Fibroblast of pulmonary artery (primary cell): ENCODE results near the gene ALDH4A1.
A peak's percentile ranks its signal among the peaks of the same experiment; 100 is the strongest.

Experiments
- DNase-seq: peaks from one replicate; pipeline ENCODE4 v3.0.0-alpha.2; 2010; ENCODE audit warnings: low read depth
- H3K4me3 ChIP-seq: replicated peaks from 2 replicates; pipeline ENCODE4 v1.5.1; 2011; ENCODE audit warnings: low read depth, mild to moderate bottlenecking, control low read depth, low read length, moderate library complexity
- TF ChIP-seq, protein P1 (sequence below): IDR thresholded peaks from 2 replicates; pipeline ENCODE4 v1.5.1; 2011; ENCODE audit warnings: mild to moderate bottlenecking, control low read depth, low read length, inconsistent platforms; ENCODE audit errors: missing control alignments

ALDH4A1 gene

DNA sequence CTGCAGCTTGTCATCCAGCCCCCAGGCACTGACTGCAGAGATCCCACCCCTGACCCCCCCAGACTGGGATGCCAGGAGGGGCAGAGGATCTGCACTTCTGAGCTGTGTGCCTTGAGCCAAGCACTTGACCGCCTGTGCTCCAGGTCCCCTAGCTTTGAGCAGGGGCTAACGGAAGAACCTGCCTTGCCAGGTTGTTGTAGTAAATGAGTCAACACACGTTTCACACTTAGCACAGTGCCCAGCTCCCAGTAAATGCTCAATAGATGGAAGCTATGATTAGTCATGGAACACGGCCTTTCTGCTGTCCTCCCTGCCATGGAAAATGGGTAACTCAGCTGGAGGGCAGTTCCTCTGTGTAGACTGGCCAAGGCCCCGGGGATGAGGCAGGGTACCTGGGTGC lies 30.0 kb upstream of the ALDH4A1 start:
- TF ChIP-seq, protein P1, sequence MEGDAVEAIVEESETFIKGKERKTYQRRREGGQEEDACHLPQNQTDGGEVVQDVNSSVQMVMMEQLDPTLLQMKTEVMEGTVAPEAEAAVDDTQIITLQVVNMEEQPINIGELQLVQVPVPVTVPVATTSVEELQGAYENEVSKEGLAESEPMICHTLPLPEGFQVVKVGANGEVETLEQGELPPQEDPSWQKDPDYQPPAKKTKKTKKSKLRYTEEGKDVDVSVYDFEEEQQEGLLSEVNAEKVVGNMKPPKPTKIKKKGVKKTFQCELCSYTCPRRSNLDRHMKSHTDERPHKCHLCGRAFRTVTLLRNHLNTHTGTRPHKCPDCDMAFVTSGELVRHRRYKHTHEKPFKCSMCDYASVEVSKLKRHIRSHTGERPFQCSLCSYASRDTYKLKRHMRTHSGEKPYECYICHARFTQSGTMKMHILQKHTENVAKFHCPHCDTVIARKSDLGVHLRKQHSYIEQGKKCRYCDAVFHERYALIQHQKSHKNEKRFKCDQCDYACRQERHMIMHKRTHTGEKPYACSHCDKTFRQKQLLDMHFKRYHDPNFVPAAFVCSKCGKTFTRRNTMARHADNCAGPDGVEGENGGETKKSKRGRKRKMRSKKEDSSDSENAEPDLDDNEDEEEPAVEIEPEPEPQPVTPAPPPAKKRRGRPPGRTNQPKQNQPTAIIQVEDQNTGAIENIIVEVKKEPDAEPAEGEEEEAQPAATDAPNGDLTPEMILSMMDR, result no peak
- DNase-seq, result no peak
- H3K4me3 ChIP-seq, result no peak overlapping the region

DNA sequence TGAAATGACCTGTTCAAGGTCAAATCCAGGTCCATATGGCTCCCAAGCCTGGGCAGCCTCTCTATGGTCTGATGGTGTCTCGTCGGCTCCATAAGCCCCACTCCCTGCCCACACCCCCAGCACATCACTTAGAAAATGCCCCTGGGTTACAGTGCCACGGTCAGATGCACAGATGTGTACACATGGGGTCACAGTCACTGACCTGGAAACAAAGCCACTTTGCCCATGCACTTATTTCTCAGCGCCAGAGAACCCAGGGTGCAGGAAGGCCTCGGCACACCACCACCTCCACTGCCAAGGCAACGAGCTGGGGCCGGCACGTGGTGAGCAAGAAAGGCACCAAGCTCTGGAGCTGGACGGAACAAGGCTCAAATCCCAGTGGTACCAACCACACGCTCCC lies 29.4 kb upstream of the ALDH4A1 start:
- TF ChIP-seq, protein P1, result no peak
- no peak for DNase-seq
- H3K4me3 ChIP-seq, result no peak overlapping the region

DNA sequence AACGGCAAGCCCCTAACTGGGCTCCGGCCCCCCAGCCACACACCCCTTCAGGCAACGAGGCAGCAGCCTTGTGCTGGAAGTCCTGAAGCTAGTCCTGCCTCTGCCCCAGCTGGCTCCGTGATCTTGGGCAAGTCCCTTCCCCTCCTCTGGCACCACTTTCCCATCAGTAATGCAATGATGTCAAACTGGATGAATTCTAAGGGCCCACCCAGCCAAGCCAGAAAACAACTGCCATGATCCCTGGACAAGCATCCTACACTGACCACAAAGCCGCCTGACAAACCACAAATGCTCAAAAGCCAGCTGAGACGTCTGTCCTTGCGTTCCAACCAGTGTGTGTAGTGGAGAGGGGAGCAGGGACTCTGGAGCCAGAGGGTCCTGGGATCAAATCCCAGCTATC lies 27.3 kb upstream of the ALDH4A1 start:
- H3K4me3 ChIP-seq, result no peak overlapping the region
- peak; percentile 72 for DNase-seq
- TF ChIP-seq, protein P1, result no peak

DNA sequence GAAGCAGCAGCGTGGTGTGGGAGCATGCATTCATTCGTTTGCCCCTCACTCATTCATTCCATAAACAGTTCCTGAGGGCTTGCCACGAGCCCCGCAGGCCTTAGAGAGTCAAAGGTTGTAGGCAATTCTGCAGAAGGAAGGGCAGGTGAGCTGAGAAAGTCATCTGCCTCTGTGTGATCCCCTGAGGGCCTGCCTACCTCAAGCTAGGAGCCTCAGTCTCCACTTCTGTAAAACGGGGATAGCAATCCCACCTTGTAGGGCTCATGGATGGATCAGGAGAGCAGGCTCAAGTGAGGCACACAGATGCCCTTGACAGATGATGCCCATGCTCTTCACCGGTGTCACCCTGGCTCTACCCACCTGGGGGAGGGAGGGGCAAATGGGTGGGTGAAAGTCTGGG lies 26.6 kb upstream of the ALDH4A1 start:
- H3K4me3 ChIP-seq, result no peak overlapping the region
- TF ChIP-seq, protein P1, result no peak
- DNase-seq, result no peak

DNA sequence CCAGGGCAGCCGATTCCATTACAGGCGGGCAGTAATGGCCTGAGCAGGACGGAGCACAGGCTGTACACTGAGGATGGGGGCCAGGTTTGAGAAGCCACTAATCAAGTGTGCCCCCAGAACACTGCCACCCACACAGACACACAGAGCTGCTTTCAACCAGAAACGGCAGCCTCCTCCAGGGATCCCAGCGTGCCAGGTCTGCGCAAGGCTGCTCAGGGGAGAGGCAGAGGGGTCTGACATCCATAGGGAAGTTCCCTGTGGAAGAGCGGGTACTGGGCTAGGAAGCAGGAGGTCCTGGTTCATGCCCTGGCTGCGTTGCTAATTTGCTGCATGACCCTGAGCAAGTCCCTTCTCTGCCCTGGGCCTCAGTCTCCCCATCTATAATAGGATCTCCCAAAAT lies 26.1 kb upstream of the ALDH4A1 start:
- TF ChIP-seq, protein P1, result no peak
- H3K4me3 ChIP-seq, result no peak overlapping the region
- DNase-seq, result no peak

DNA sequence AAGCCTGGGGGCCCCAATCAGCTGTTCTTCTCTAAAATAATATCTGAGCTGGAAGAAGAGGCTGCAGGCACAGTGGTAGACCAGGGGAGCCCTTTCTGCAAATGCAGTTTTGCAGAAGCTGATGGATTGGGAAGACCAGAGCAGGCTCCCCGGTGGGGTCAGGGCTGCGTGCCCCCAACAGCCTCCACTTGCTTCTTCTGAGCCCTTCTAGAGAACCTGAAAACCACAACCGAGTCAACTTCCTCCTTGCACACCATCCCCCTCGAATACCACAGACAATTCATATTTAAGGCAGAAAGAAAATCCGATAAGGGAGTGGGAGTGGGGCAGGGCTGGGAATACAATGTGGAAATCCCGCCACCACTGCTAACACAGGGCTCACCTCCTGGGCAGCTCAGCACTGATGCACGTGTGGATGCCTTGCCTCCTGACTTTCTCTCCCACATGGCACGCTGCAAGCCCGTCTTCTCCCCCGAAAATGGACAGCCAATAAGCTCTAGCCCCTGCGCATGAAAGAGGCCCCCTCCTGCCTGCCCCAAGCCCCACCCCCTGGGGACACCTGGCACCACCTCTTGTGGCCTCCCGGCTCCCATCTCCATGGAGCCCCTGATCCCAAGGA lies 25.4 kb upstream of the ALDH4A1 start:
- TF ChIP-seq, protein P1, result no peak
- peak; percentile 68 for DNase-seq

DNA sequence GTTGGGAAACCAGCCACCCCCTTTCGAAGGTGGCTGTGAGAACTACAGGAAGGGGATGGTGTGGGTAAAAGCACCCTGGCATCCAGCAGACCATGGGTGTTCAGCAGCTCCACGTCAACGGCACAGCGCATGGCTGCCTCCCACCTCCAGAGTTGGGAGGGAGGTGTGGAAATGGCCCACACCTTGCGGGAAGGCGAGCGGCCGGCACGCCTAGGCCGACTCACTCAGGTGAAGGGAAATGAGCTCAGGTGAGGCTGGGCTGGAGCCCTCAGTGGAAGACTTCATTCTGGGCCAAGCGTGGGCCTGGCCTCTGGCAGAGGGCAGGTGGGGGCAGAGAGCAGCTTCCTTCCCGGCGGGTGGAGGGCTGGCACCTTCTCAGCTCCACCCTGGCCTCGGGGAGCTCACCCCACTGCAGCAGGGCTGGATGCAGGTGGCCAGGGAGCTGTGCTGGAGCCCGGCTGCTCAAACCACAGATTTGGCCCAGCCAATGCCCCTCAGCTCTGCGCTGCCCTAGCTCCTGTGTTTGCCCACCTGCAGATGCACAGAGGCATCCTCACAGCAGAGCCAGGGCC lies 24.8 kb upstream of the ALDH4A1 start:
- no peak for DNase-seq
- no peak overlapping the region for H3K4me3 ChIP-seq
- TF ChIP-seq, protein P1, result no peak

More for the DNA sequence above, 25.4 kb upstream of the ALDH4A1 start:
- no peak overlapping the region for H3K4me3 ChIP-seq
